Panc1 (cell line): ENCODE results near the gene PTPRK. TPM values are rescaled to one million over a fixed set of nuclear protein-coding genes. Genes with fewer than 3 reads are reported as not detected.

Experiments
- ATAC-seq: fragments of 200-7000 bp; cut with Tn5 transposase; 2 replicates; pipeline ENCODE4 v1.9.1; 2020; ENCODE audit warnings: mild to moderate bottlenecking, moderate library complexity
- BruUV-seq: library from RNA; stranded (reverse); fragments of 400-500 nt; replicated peaks from 2 replicates; lab custom pipeline; 2021; lab: Mats Ljungman, UMichigan
- CTCF ChIA-PET: fragments of 300-600 bp; sonication (Branson Sonifier 250); formaldehyde crosslinking; loops from one replicate; lab custom pipeline; 2022; ENCODE audit warnings: antibody characterized with exemption; lab: Charles Lee
- POLR2A ChIA-PET: fragments of 300-600 bp; sonication (Branson Sonifier 250); formaldehyde crosslinking; loops from one replicate; lab custom pipeline; 2022; ENCODE audit warnings: antibody characterized with exemption; lab: Charles Lee
- DNase-seq: peaks from one replicate; pipeline ENCODE4 v3.0.0-alpha.2; 2010; ENCODE audit warnings: low read depth, low spot score
- H3K27ac ChIP-seq: 2 replicates; pipeline ENCODE4 v1.5.1; 2011; ENCODE audit warnings: mild to moderate bottlenecking, low read length, inconsistent platforms
- H3K27me3 ChIP-seq: fragments of 200-500 bp; sonication (Bioruptor generic); 2 replicates; pipeline ENCODE4 v1.6.0; 2014; ENCODE audit warnings: low read length, inconsistent platforms; ENCODE audit not compliant: control insufficient read depth, insufficient read depth
- H3K36me3 ChIP-seq: fragments of 200-500 bp; sonication (Bioruptor generic); 2 replicates; pipeline ENCODE4 v1.5.1; 2014; ENCODE audit warnings: inconsistent platforms, mild to moderate bottlenecking, low read length, moderate library complexity; ENCODE audit not compliant: control insufficient read depth, insufficient read depth
- H3K4me1 ChIP-seq: 2 replicates; pipeline ENCODE4 v1.5.1; 2011; ENCODE audit warnings: inconsistent platforms, mild to moderate bottlenecking, low read length, moderate library complexity; ENCODE audit not compliant: control insufficient read depth, insufficient read depth
- H3K4me3 ChIP-seq, 2 experiments: 2 replicates each; pipeline ENCODE4 v1.5.1; 2011 to 2012; ENCODE audit warnings: low read depth in 2 of 2, low read length in 2 of 2, mild to moderate bottlenecking in 2 of 2, inconsistent platforms in 1 of 2, moderate library complexity in 1 of 2
- H3K9me3 ChIP-seq: fragments of 200-500 bp; sonication (Bioruptor generic); 2 replicates; pipeline ENCODE4 v1.5.1; 2014; ENCODE audit warnings: low read depth, mild to moderate bottlenecking, inconsistent platforms, low read length, moderate library complexity; ENCODE audit not compliant: control insufficient read depth, insufficient read depth
- CTCF ChIP-seq: fragments of 450-650 bp; IDR thresholded peaks from 2 replicates; pipeline ENCODE4 v1.5.1; 2017; ENCODE audit warnings: mild to moderate bottlenecking
- POLR2AphosphoS5 ChIP-seq: IDR thresholded peaks from 2 replicates; pipeline ENCODE4 v1.6.1; 2012; ENCODE audit warnings: mild to moderate bottlenecking, low read depth, low read length, moderate library complexity
- REST ChIP-seq, 2 experiments: IDR thresholded peaks; 2 replicates each; pipeline ENCODE4 v1.6.1; 2011 to 2012; ENCODE audit warnings: low read depth in 2 of 2, control low read depth in 1 of 2, low read length in 1 of 2, mild to moderate bottlenecking in 1 of 2, moderate library complexity in 1 of 2; ENCODE audit not compliant: insufficient read depth in 1 of 2
- SIN3A ChIP-seq: IDR thresholded peaks from 2 replicates; pipeline ENCODE4 v1.6.1; 2012; ENCODE audit warnings: low read depth, mild to moderate bottlenecking, low read length, moderate library complexity, borderline replicate concordance; ENCODE audit not compliant: insufficient read depth
- TCF7L2 ChIP-seq: IDR thresholded peaks from 2 replicates; pipeline ENCODE4 v1.6.1; 2011; ENCODE audit warnings: mild to moderate bottlenecking, low read depth, low read length, inconsistent platforms
- in situ Hi-C: cut with HindIII; loops from 2 replicates; pipeline ENCODE4 v1.10.0; 2016; ENCODE audit warnings: low sequenced_read_pairs, low pct_unique_long_range_greater_than_20kb
- intact Hi-C: fragments of 100-400 bp; cut with micrococcal nuclease; formaldehyde crosslinking; loops from one replicate; pipeline ENCODE4 v1.10.0; 2022; ENCODE audit not compliant: unreplicated experiment
- total RNA-seq: library from RNA; stranded (reverse); gene quantifications from one replicate; pipeline ENCODE4 v1.2.1, GENCODE V29; 2021; ENCODE audit not compliant: unreplicated experiment

Gene PTPRK
- total RNA-seq, 1 experiment from 2014 or later: 61.8 TPM

GRCh38 chr6:128376952-128377503 is 143.4 kb downstream of the PTPRK start:
- no peak for ATAC-seq
- intact Hi-C loops: no loop called here
- Histone ChIP-seq H3K27me3 (no peaks in the 10 kb centered on the region), H3K9me3 (peaks cover 12% of the 10 kb centered on the region; the same call in 1 of the 2 replicates), H3K4me1 (no peaks in the 10 kb centered on the region), H3K27ac (no peak overlapping the region), H3K36me3 (no peaks in the 10 kb centered on the region), H3K4me3 (no peak overlapping the region)
- no peak for TF ChIP-seq REST (IDR thresholded peaks at IDR 0.05; ENCODE audit: insufficient read depth in 1 of 2, low read depth in 2 of 2, low read length in 1 of 2)
- no peak for TF ChIP-seq SIN3A
- no peak for TF ChIP-seq POLR2AphosphoS5
- no peak for TF ChIP-seq TCF7L2
- no peak for TF ChIP-seq CTCF
- in situ Hi-C loops: no loop called here
- POLR2A ChIA-PET: no interaction called here
- CTCF ChIA-PET: no interaction called here
- BruUV-seq: no TSS peak
- DNase-seq: no peak

GRCh38 chr6:128371136-128371535 is 149.3 kb downstream of the PTPRK start:
- BruUV-seq: no TSS peak
- H3K27ac ChIP-seq: no peak overlapping the region

More at GRCh38 chr6:128371136-128371535, 149.3 kb downstream of the PTPRK start:
- no peaks in the 10 kb centered on the region for H3K36me3 ChIP-seq
- ChIA-PET CTCF (no interaction called here), POLR2A (no interaction called here)
- H3K4me1 ChIP-seq: peaks cover 19% of the 10 kb centered on the region
- intact Hi-C loops: no loop called here
- no peak overlapping the region for H3K4me3 ChIP-seq
- no peak for ATAC-seq
- TF ChIP-seq SIN3A: no peak
- no peak for TF ChIP-seq REST (IDR thresholded peaks at IDR 0.05; ENCODE audit: insufficient read depth in 1 of 2, low read depth in 2 of 2, low read length in 1 of 2)
- no peak for TF ChIP-seq TCF7L2
- no peak for TF ChIP-seq POLR2AphosphoS5
- TF ChIP-seq CTCF: no peak
- DNase-seq: no peak
- no peaks in the 10 kb centered on the region for H3K27me3 ChIP-seq
- H3K9me3 ChIP-seq: no peaks in the 10 kb centered on the region
- in situ Hi-C loops: no loop called here
